Esophagus squamous epithelium (tissue), 5 donors: ENCODE results near the gene AP1S3. TPM values are rescaled to one million over a fixed set of nuclear protein-coding genes. Genes with fewer than 3 reads are reported as not detected.

Experiments
- DNase-seq: peaks from one replicate; lab custom pipeline; 2025; lab: John Stamatoyannopoulos, UW
- H3K27ac ChIP-seq, 4 donors: fragments of 200-600 bp; sonication (generic); one replicate each; pipeline ENCODE4 v1.5.1; 2016 to 2019; ENCODE audit warnings: mild to moderate bottlenecking in 1 of 4
- H3K27me3 ChIP-seq, 4 donors: fragments of 200-600 bp; sonication (generic); 1 replicate in 3 of 4; 2 replicates in 1 of 4; pipeline versions ENCODE4 v1.5.1 to v1.6.0; 2017 to 2021; ENCODE audit warnings: antibody characterized with exemption in 1 of 4
- H3K36me3 ChIP-seq, 3 donors: fragments of 200-600 bp; sonication (generic); one replicate each; pipeline ENCODE4 v1.5.1; 2016 to 2019
- H3K4me1 ChIP-seq, 3 donors: fragments of 200-600 bp; sonication (generic); one replicate each; pipeline ENCODE4 v1.5.1; 2017 to 2019
- H3K4me3 ChIP-seq, 4 donors: fragments of 200-600 bp; sonication (generic); 1 replicate in 3 of 4; 2 replicates in 1 of 4; pipeline ENCODE4 v1.5.1; 2016 to 2019; ENCODE audit warnings: mild to moderate bottlenecking in 2 of 4, moderate library complexity in 1 of 4
- H3K9me3 ChIP-seq, 3 donors: fragments of 200-600 bp; sonication (generic); one replicate each; pipeline ENCODE4 v1.5.1; 2016 to 2019
- CTCF ChIP-seq, 6 experiments: fragments of 450-650 bp in 4 of 6; fragments of 200-600 bp in 2 of 6; sonication (generic) in 2 of 6; IDR thresholded peaks; one replicate each; pipeline ENCODE4 v1.5.1; 2016 to 2019; ENCODE audit warnings: antibody characterized with exemption in 6 of 6, mild to moderate bottlenecking in 4 of 6, moderate library complexity in 4 of 6
- POLR2A ChIP-seq, 4 donors: fragments of 450-650 bp; IDR thresholded peaks; one replicate each; pipeline ENCODE4 v1.6.1; 2017; ENCODE audit warnings: antibody characterized with exemption in 4 of 4, mild to moderate bottlenecking in 4 of 4, moderate library complexity in 3 of 4
- WGBS, 2 donors: methylation state at CpG; one replicate each; pipeline ENCODE4 v1.1.5; 2018; 5-methylcytosine and 5-hydroxymethylcytosine counted together
- intact Hi-C: fragments of 100-400 bp; cut with DNase I; formaldehyde crosslinking; loops from one replicate; pipeline ENCODE4 v1.15.0; 2022
- total RNA-seq, 4 donors: library from RNA; depleted of rRNA; stranded (reverse); fragments of >200 nt; gene quantifications; one replicate each; pipeline ENCODE4 v1.1.0, GENCODE V29; 2016
- donor health status: DM: yes; HTN: yes; CAD: no.

Gene AP1S3
- total RNA-seq, 4 donors from 2014 or later: 11.3 to 27.4 (median 15.6) TPM

DNA sequence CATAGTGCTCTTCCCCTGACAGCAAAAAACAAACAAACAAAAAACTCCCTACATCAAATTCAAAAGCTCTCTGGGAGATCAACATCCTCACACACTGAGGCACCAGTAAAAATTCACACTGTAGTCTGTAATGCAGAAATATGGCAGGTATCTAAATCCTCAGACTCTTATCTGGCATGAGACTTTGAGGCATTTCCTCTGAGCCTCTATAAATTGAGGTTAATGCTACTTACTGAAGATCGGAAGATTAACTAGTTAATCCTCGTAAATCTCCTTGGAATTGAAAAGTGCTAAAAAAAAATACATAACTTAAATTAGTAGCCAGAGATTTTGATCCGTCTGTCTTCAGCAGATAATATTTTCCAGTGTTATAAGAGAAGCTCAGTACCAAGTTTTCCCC lies 65.0 kb downstream of the AP1S3 start:
- no peaks in the 10 kb centered on the region for H3K27me3 ChIP-seq
- H3K4me3 ChIP-seq: no peak overlapping the region
- no peak for DNase-seq
- H3K27ac ChIP-seq: no peak overlapping the region
- 74 to 77% methylated on average over 3 of the region's 3 CpGs for WGBS, 2 donors
- H3K36me3 ChIP-seq: peaks cover 0 to 22% (median 0%) of the 10 kb centered on the region in 3 donors
- H3K9me3 ChIP-seq: no peaks in the 10 kb centered on the region
- H3K4me1 ChIP-seq: no peaks in the 10 kb centered on the region
- intact Hi-C loops: no loop called here
- no peak for TF ChIP-seq POLR2A (IDR thresholded peaks at IDR 0.05)
- TF ChIP-seq CTCF (IDR thresholded peaks at IDR 0.05): no peak

DNA sequence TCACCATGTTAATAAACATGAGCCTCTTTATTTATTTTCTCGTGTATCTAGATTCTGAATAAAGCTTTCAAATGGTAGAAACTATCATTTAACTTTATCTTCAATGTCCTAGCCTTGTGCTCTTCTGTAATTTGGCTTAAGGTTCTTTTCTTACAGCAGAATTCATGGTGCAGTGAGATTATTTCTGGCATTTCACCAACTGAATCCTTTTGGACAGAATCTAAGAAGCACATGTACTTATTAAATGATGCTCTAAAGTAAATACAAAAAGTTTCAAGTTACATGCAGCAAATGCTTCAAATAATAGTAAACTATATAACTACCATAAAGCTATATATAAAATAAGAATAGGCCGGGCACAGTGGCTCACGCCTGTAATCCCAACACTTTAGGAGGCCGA lies 65.9 kb downstream of the AP1S3 start:
- Histone ChIP-seq H3K9me3 (no peaks in the 10 kb centered on the region), H3K27ac (no peak overlapping the region), H3K27me3 (no peaks in the 10 kb centered on the region), H3K36me3 (peaks cover 0 to 19% (median 0%) of the 10 kb centered on the region in 3 donors), H3K4me3 (no peak overlapping the region), H3K4me1 (no peaks in the 10 kb centered on the region)
- intact Hi-C loops: no loop called here
- no peak for TF ChIP-seq POLR2A (IDR thresholded peaks at IDR 0.05)
- no peak for TF ChIP-seq CTCF (IDR thresholded peaks at IDR 0.05)
- no peak for DNase-seq
- WGBS, 2 donors: 89 to 96% methylated on average over 4 of the region's 4 CpGs

DNA sequence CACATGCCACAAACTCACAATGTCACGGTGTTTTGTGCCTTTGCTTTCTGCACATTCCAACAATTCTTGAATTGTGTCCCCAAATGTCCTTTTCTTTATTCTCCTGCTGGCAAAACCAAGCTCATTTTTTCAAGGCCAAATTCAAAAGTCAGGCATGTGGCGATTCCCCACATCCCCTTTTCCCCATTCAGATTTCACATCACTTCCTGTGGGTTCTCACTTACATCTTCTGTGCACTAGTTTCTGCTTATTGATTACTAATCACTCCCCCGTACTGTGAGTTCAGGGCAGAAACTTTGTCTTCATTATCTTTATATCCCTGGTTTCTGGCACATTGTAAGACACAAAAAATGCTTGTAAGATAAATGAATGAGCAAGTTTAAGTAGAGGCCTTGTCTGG lies 69.2 kb downstream of the AP1S3 start:
- WGBS, 2 donors: 70 to 78% methylated on average over 3 of the region's 3 CpGs
- H3K27me3 ChIP-seq: no peaks in the 10 kb centered on the region
- H3K4me3 ChIP-seq: no peak overlapping the region
- no peaks in the 10 kb centered on the region for H3K9me3 ChIP-seq
- no peak overlapping the region for H3K27ac ChIP-seq
- no peak for DNase-seq
- no peaks in the 10 kb centered on the region for H3K4me1 ChIP-seq
- H3K36me3 ChIP-seq: no peaks in the 10 kb centered on the region
- TF ChIP-seq POLR2A (IDR thresholded peaks at IDR 0.05) (no peak), CTCF (IDR thresholded peaks at IDR 0.05) (no peak)
- intact Hi-C loops: no loop called here

- DNase-seq: no peak
- Histone ChIP-seq H3K4me3 (no peak overlapping the region), H3K27ac (no peak overlapping the region), H3K4me1 (no peaks in the 10 kb centered on the region), H3K9me3 (no peaks in the 10 kb centered on the region), H3K27me3 (no peaks in the 10 kb centered on the region), H3K36me3 (no peaks in the 10 kb centered on the region)
- TF ChIP-seq CTCF (IDR thresholded peaks at IDR 0.05): no peak
- intact Hi-C loops: no loop called here
Observed at GRCh38 chr2:223767341-223767740, 70.0 kb downstream of the AP1S3 start.

GRCh38 chr2:223765221-223765785 lies 72.1 kb downstream of the AP1S3 start:
- Histone ChIP-seq H3K27ac (no peak overlapping the region), H3K27me3 (no peaks in the 10 kb centered on the region), H3K4me3 (no peak overlapping the region), H3K4me1 (peaks cover 0 to 17% (median 16%) of the 10 kb centered on the region in 3 donors), H3K36me3 (no peaks in the 10 kb centered on the region), H3K9me3 (no peaks in the 10 kb centered on the region)
- no peak for TF ChIP-seq CTCF (IDR thresholded peaks at IDR 0.05)
- TF ChIP-seq POLR2A (IDR thresholded peaks at IDR 0.05): no peak
- 71 to 83% methylated on average over 6 of the region's 6 CpGs for WGBS, 2 donors
- intact Hi-C loops: no loop called here
- DNase-seq: no peak
